ENCODE measurements around the gene EHD4.

GRCh38 chr15:41854443-41854842 is 117.9 kb downstream of the EHD4 start:
- TF ChIP-seq CTCF (IDR thresholded peaks at IDR 0.05) (no peak), POLR2A (IDR thresholded peaks at IDR 0.05) (no peak), POLR2AphosphoS5 (IDR thresholded peaks at IDR 0.05; ENCODE audit: insufficient read depth in 1 of 2, low read depth in 1 of 2) (no peak)

Measured in vagina (tissue), 2 donors.